ENCODE measurements around the gene TBC1D8.

- TF ChIP-seq CHD1 (IDR thresholded peaks at IDR 0.05; ENCODE audit: low read depth, low read length) (no peak), BRCA1 (IDR thresholded peaks at IDR 0.05; ENCODE audit: low read depth, low read length) (no peak), TAF1 (IDR thresholded peaks at IDR 0.05; ENCODE audit: low read depth, low read length) (no peak), CTCF (IDR thresholded peaks at IDR 0.05; ENCODE audit: control extremely low read depth in 1 of 3, insufficient read depth in 1 of 3, low read depth in 1 of 3, low read length in 3 of 3) (no peak), E2F6 (IDR thresholded peaks at IDR 0.05) (no peak), JUND (IDR thresholded peaks at IDR 0.05; ENCODE audit: low read length) (no peak), TEAD4 (IDR thresholded peaks at IDR 0.05; ENCODE audit: low read depth, low read length) (no peak)
These were observed 9.0 kb downstream of the TBC1D8 start for GRCh38 chr2:101142163-101142562.
